Stomach (tissue), 4 donors: ENCODE results near the gene TCEANC2.

Experiments
- EP300 ChIP-seq: sonication (generic); formaldehyde crosslinking; IDR thresholded peaks from one replicate; pipeline ENCODE4 v1.6.1; 2017; ENCODE audit warnings: antibody characterized with exemption
- POLR2A ChIP-seq, 4 donors: fragments of 450-650 bp; IDR thresholded peaks; one replicate each; pipeline ENCODE4 v1.6.1; 2016; ENCODE audit warnings: antibody characterized with exemption in 4 of 4, control low read depth in 2 of 4, mild to moderate bottlenecking in 1 of 4, moderate library complexity in 1 of 4
- POLR2AphosphoS5 ChIP-seq, 3 donors: sonication (generic); formaldehyde crosslinking; IDR thresholded peaks; one replicate each; pipeline ENCODE4 v1.6.1; 2016; ENCODE audit warnings: antibody characterized with exemption in 3 of 3
- TF ChIP-seq, protein P1 (sequence below), 7 experiments: fragments of 450-650 bp in 4 of 7; fragments of 200-600 bp in 3 of 7; sonication (generic) in 3 of 7; IDR thresholded peaks; one replicate each; pipeline ENCODE4 v1.5.1; 2016 to 2019; ENCODE audit warnings: antibody characterized with exemption in 7 of 7, control low read depth in 2 of 7, mild to moderate bottlenecking in 1 of 7

- TF ChIP-seq, protein P1, sequence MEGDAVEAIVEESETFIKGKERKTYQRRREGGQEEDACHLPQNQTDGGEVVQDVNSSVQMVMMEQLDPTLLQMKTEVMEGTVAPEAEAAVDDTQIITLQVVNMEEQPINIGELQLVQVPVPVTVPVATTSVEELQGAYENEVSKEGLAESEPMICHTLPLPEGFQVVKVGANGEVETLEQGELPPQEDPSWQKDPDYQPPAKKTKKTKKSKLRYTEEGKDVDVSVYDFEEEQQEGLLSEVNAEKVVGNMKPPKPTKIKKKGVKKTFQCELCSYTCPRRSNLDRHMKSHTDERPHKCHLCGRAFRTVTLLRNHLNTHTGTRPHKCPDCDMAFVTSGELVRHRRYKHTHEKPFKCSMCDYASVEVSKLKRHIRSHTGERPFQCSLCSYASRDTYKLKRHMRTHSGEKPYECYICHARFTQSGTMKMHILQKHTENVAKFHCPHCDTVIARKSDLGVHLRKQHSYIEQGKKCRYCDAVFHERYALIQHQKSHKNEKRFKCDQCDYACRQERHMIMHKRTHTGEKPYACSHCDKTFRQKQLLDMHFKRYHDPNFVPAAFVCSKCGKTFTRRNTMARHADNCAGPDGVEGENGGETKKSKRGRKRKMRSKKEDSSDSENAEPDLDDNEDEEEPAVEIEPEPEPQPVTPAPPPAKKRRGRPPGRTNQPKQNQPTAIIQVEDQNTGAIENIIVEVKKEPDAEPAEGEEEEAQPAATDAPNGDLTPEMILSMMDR (IDR thresholded peaks at IDR 0.05) = no peak
- TF ChIP-seq POLR2A (IDR thresholded peaks at IDR 0.05) (no peak), EP300 (no peak), POLR2AphosphoS5 (IDR thresholded peaks at IDR 0.05) (no peak)
Measured at GRCh38 chr1:54045496-54045895, 7.9 kb upstream of the TCEANC2 start.
